DOHH2 (cell line): ENCODE results near the gene GRK1.
A peak's percentile ranks its signal among the peaks of the same experiment; 100 is the strongest.

Experiments used
- H3F3A ChIP-seq: fragments of 200-600 bp; sonication (generic), shearing (Covaris generic); 2 replicates; pipeline ENCODE4 v1.6.0; 2016; ENCODE audit warnings: antibody characterized with exemption, mild to moderate bottlenecking; ENCODE audit not compliant: control insufficient read depth, insufficient read depth
- H3K27ac ChIP-seq: fragments of 200-600 bp; sonication (generic); 2 replicates; pipeline ENCODE4 v1.5.1; 2014; ENCODE audit warnings: low read depth, mild to moderate bottlenecking, low read length, moderate library complexity
- H3K27me3 ChIP-seq: fragments of 200-600 bp; sonication (generic); 2 replicates; pipeline ENCODE4 v1.6.1; 2014; ENCODE audit warnings: mild to moderate bottlenecking, low read length, mixed read lengths; ENCODE audit not compliant: control insufficient read depth
- H3K36me3 ChIP-seq: fragments of 200-600 bp; sonication (generic); 2 replicates; pipeline ENCODE4 v1.6.1; 2014; ENCODE audit warnings: mild to moderate bottlenecking, low read length, moderate library complexity, mixed read lengths; ENCODE audit not compliant: control insufficient read depth
- H3K4me1 ChIP-seq: fragments of 200-600 bp; sonication (generic); 2 replicates; pipeline ENCODE4 v1.6.1; 2014; ENCODE audit warnings: mild to moderate bottlenecking, low read length, mixed read lengths; ENCODE audit not compliant: control insufficient read depth
- H3K4me2 ChIP-seq: fragments of 200-600 bp; sonication (generic); 2 replicates; pipeline ENCODE4 v1.6.0; 2014; ENCODE audit warnings: mild to moderate bottlenecking, low read length, moderate library complexity
- H3K4me3 ChIP-seq: fragments of 200-600 bp; sonication (generic); 2 replicates; pipeline ENCODE4 v1.5.1; 2014; ENCODE audit warnings: mild to moderate bottlenecking, low read length, mixed read lengths
- H3K79me2 ChIP-seq: fragments of 200-600 bp; sonication (generic); 2 replicates; pipeline ENCODE4 v1.6.1; 2014; ENCODE audit warnings: mild to moderate bottlenecking, low read length, mixed read lengths; ENCODE audit not compliant: control insufficient read depth
- H3K9me2 ChIP-seq: fragments of 200-600 bp; sonication (generic); replicated peaks from 2 replicates; pipeline ENCODE4 v1.6.1; 2014; ENCODE audit warnings: mild to moderate bottlenecking, low read length, mixed read lengths; ENCODE audit not compliant: control insufficient read depth
- H3K9me3 ChIP-seq: fragments of 200-600 bp; sonication (generic); 2 replicates; pipeline ENCODE4 v1.6.1; 2014; ENCODE audit warnings: antibody characterized with exemption, low read length, mixed read lengths; ENCODE audit not compliant: control insufficient read depth, insufficient read depth
- H4K20me1 ChIP-seq: fragments of 200-600 bp; sonication (generic); 2 replicates; pipeline ENCODE4 v1.6.0; 2014; ENCODE audit warnings: low read depth, mild to moderate bottlenecking, antibody characterized with exemption, low read length, moderate library complexity; ENCODE audit not compliant: control insufficient read depth, insufficient read depth
- EZH2phosphoT487 ChIP-seq: fragments of 200-600 bp; sonication (generic); IDR thresholded peaks from 2 replicates; pipeline ENCODE4 v1.6.1; 2017; ENCODE audit warnings: borderline replicate concordance, mild to moderate bottlenecking, antibody characterized with exemption, low read length, moderate library complexity, mixed read lengths
- TF ChIP-seq, protein P1 (sequence below): fragments of 200-600 bp; sonication (generic); IDR thresholded peaks from one replicate; pipeline ENCODE4 v1.5.1; 2014; ENCODE audit warnings: antibody characterized with exemption, mild to moderate bottlenecking, low read depth, low read length; ENCODE audit not compliant: poor library complexity, severe bottlenecking

Gene GRK1

DNA sequence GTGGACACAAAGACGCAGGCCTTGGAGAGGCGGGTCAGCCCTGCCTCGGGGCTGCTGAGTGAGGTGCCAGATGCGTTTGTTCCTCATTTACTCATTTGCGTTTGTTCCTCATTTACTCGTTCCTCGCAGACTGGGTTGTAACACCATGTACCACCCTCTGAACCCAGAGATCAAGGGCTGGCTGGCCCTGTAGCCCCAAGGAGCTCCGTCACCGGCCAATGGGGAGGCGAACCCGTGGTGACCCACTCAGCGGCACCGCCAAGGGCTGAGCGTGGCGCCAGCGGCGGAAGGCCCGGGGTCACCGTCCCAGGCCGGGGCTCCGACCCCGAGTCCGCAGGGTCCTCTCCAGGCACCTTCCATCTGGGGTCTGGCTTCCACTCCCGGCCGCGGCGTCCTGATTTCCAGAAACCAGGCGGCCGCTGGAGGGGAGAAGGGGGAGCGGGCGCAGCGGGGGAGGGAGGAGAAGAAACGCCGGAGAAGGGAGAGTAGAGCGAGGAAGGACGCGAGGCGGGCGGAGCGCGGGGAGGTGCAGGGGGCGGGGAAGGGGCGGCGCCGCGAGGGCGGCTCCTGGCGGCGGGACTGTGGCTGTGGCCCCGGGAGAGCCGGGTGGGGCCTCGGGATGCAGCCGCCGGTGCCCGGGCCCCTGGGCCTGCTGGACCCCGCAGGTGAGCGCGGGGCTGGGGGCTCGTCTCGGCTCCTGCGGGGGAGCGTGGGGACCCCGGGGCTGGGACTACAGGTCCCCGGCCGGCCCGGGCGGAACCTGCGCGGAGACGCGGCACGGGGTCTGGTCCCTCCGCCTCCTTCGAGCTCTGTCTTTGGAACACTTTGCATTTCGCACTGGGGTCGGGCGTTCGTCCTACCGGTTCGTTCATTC is 91.9 kb downstream of the GRK1 start, which contains the start of gene TMEM255B:
Gene TMEM255B (plus strand): TSS at position 576 of the 874 bp plus-strand sequence. CDS start 44 bp downstream, at position 620.
- Histone ChIP-seq H3K4me3 (peak within 1 kb of the TSS; percentile 78), H4K20me1 (no peaks in the 10 kb centered on the region), H3K36me3 (no peaks in the 10 kb centered on the region), H3K79me2 (no peaks in the 10 kb centered on the region), H3K9me3 (no peaks in the 10 kb centered on the region), H3K4me1 (peaks cover 15% of the 10 kb centered on the region), H3K27me3 (peaks cover 30% of the 10 kb centered on the region), H3K9me2 (no peaks in the 10 kb centered on the region), H3F3A (no peaks in the 10 kb centered on the region), H3K27ac (no peak within 1 kb of the TSS), H3K4me2 (peak within 1 kb of the TSS; percentile 91)
- no peak for TF ChIP-seq EZH2phosphoT487
- TF ChIP-seq, protein P1, sequence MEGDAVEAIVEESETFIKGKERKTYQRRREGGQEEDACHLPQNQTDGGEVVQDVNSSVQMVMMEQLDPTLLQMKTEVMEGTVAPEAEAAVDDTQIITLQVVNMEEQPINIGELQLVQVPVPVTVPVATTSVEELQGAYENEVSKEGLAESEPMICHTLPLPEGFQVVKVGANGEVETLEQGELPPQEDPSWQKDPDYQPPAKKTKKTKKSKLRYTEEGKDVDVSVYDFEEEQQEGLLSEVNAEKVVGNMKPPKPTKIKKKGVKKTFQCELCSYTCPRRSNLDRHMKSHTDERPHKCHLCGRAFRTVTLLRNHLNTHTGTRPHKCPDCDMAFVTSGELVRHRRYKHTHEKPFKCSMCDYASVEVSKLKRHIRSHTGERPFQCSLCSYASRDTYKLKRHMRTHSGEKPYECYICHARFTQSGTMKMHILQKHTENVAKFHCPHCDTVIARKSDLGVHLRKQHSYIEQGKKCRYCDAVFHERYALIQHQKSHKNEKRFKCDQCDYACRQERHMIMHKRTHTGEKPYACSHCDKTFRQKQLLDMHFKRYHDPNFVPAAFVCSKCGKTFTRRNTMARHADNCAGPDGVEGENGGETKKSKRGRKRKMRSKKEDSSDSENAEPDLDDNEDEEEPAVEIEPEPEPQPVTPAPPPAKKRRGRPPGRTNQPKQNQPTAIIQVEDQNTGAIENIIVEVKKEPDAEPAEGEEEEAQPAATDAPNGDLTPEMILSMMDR: peak; percentile 31

DNA sequence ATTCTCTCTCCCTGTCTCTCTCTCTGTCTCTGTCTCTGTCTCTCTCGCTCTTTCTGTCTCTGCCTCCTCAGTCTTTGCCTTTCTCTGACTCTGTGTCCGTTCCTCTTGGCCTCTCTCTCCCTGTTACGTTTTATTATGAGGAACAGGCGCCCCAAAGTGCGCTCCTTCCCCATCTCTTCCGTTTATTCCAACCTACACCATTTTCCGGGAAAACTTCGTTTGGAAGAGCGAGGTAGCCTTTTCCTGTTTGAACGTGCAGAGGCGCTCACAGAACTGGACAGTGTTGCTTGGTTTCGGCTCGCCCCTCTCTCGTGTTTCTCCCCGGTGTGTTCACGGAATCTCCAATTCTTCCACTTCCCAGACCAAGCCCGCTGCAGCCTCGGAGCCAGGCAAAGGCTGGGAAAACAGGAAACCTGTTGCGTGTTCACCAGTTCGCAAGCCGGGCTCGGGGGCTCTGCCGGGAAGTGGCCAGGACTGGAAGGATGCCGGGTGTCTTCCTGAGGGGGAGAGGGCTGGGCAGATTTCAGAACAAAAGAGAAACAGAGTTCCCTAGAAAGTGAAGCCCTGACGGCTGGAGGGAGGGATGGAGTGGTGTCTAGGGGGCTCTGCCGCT is 92.6 kb downstream of the GRK1 start:
- Histone ChIP-seq H3F3A (no peaks in the 10 kb centered on the region), H3K79me2 (no peaks in the 10 kb centered on the region), H3K4me2 (peak overlapping the region; percentile 91), H3K9me2 (no peaks in the 10 kb centered on the region), H3K9me3 (no peaks in the 10 kb centered on the region), H3K36me3 (no peaks in the 10 kb centered on the region), H3K4me1 (peaks cover 15% of the 10 kb centered on the region), H3K27me3 (peaks cover 30% of the 10 kb centered on the region), H4K20me1 (no peaks in the 10 kb centered on the region), H3K4me3 (peak overlapping the region; percentile 78), H3K27ac (no peak overlapping the region)
- no peak for TF ChIP-seq EZH2phosphoT487
- TF ChIP-seq, protein P1: no peak

DNA sequence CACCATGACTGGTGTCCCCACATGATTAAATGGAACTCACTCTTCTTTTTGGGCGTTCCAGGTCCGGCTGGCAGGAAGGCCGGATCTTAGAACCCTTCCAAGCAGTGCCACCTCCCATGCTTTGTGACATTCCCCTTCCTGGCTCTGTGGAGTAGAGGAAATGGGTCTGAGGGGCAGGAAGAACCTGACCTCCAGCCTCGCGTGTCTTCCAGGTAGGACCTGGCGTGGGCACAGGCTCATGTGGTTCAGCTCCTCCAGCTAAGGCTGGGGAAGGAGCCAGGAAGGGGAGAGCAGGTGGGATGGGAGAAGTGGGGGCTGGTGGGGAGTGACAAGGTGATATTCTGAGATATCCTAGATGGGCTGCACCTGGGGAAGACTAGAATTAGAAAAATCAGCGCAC is 94.1 kb downstream of the GRK1 start:
- H3K36me3 ChIP-seq: no peaks in the 10 kb centered on the region
- H3K4me3 ChIP-seq: no peak overlapping the region
- no peaks in the 10 kb centered on the region for H3K9me3 ChIP-seq
- no peaks in the 10 kb centered on the region for H3F3A ChIP-seq
- H4K20me1 ChIP-seq: no peaks in the 10 kb centered on the region
- peaks cover 15% of the 10 kb centered on the region for H3K4me1 ChIP-seq
- no peak overlapping the region for H3K27ac ChIP-seq
- H3K27me3 ChIP-seq: peaks cover 30% of the 10 kb centered on the region
- H3K9me2 ChIP-seq: no peaks in the 10 kb centered on the region
- H3K79me2 ChIP-seq: no peaks in the 10 kb centered on the region
- H3K4me2 ChIP-seq: no peak overlapping the region
- TF ChIP-seq EZH2phosphoT487: no peak
- TF ChIP-seq, protein P1: no peak
